T-helper 1 cell treated with Interleukin-12 subunit alpha and Interleukin-12 subunit beta and Interleukin-4 antibody, amounts not matched to agents 30 ng/mL and 1 ng/mL, for 36 hours (primary cell): ENCODE results near the gene ZDHHC11B. TPM values are rescaled to one million over a fixed set of nuclear protein-coding genes. Genes with fewer than 3 reads are reported as not detected.

Experiments
- intact Hi-C: fragments of 100-400 bp; cut with micrococcal nuclease; formaldehyde crosslinking; loops from one replicate; pipeline ENCODE4 v1.15.1; 2024
- total RNA-seq: library from RNA; stranded (reverse); gene quantifications from 2 replicates; pipeline ENCODE4 v1.2.3, GENCODE V29; 2022

ZDHHC11B gene
- total RNA-seq, 1 donor from 2014 or later = not detected

DNA sequence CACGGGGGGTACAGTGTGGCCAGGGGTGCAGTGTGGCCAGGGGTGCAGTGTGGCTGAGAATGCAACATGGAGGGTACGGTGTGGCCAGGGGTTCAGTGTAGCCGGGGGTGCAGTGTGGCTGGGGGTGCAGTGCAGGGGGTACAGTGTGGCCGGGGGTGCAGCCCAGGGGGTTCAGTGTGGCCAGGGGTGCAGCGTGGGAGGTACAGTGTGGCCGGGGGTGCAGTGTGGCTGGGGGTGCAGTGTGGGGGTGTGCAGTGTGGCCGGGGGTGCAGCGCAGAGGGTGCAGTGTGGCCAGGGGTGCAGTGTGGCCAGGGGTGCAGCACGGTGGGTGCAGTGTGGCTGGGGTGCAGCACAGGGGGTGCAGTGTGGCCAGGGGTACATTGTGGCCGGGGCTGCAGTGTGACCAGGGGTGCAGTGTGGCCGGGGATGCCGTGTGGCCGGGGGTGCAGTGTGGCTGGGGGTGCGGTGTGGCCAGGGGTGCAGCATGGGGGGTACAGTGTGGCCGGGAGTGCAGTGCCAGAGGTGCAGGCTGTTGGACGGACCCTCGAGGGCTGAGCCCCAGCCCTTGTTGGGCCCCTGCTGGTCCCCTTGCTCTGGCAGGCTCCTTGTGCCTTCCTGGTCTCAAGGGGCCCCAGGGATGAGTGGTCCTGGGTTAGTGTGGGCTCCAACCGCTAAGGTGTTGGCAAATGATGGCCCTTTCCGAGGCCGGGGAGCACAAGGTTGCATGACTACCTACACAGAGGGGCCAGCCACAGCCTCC lies 109.2 kb downstream of the ZDHHC11B start:
- intact Hi-C loops = no loop called here

DNA sequence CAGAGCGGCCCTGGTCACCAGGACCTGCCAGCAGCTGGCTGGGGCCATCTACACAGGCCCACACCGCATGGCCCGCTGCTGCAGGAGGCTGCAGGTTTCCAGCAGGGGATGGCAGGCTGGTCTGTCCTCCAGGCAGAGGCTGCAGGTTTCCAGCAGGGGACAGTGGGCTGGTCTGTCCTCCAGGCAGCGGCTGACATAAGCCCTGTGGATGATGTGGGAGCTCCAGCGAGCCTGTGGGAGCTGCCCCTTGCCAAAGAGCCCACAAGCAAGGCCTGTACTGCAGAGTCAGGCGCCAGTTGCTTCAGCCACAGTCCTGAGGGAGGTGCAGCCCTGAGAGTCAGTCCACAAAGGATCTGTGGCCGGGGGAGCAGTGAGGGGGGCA lies 109.9 kb downstream of the ZDHHC11B start:
- intact Hi-C loops = no loop called here

DNA sequence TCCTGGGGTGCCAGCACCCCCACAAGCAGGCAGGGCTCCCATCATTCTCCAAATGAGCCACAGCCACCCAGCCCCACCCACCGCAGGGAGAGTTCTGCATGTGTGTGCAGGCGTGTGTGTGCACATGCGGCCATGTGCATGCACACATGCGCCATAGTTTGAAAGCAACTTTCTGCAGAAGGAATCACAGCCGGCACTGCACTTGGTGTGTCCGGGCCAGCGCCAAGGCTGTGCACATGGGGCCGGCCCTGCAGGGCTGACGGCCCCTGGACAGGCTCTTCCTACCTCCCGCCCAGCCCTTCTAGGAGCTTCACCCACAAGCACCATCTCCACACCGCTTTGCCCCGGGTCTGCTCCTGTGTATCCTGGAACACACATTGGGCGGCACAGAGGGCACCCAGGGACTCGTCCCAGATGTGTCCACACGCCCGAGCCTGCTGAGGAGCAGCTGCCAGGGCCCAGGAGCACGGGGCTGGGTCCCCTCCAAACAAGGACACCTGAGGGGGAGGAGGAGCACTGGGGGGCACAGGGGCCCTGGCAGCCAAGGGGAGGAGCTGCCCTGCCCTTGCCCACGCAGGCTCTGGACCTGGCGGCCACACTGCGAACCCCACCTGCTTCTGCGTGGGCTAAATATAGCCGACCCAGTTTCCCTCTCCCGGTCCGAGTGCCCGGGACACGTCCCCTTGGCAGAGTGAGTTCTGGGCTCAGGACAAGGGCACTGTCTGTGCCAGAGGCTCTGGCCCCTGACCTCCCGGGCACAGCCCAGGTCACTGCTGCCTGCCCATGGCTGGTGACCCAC lies 110.5 kb downstream of the ZDHHC11B start:
- intact Hi-C loops = no loop called here

DNA sequence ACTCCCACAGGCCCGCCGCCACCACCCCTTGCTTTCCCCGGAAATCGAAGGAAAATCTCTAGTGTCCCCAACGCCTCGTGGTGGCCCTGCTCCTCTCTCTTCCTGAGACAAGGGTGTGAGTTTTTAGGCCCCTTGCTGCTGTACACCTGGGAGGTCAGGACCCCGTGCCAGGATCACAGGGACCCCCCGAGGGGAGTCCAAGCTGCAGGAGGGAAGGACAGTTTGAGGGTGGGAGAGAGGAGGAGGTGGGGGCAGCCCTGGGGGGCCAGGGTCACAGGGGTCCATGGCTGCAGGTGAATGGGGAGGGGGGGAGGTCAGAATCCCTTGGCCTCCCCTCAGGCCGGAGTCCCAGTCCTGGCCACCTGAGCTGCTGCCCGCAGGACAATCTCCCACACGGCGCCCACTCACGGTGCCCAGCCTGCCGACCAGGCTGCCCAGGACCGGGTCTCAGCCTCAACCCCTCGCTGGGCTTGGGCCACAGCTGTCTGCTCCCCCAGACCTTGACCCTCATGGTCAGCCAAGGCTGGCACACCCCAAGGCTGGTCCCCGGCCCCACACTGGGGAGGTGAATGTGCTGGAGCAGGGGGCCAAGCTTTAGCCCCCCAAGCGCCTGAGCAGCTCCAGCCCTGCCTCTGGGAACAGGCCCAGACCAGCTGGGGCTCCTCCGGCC lies 111.2 kb downstream of the ZDHHC11B start:
- intact Hi-C loops = no loop called here

DNA sequence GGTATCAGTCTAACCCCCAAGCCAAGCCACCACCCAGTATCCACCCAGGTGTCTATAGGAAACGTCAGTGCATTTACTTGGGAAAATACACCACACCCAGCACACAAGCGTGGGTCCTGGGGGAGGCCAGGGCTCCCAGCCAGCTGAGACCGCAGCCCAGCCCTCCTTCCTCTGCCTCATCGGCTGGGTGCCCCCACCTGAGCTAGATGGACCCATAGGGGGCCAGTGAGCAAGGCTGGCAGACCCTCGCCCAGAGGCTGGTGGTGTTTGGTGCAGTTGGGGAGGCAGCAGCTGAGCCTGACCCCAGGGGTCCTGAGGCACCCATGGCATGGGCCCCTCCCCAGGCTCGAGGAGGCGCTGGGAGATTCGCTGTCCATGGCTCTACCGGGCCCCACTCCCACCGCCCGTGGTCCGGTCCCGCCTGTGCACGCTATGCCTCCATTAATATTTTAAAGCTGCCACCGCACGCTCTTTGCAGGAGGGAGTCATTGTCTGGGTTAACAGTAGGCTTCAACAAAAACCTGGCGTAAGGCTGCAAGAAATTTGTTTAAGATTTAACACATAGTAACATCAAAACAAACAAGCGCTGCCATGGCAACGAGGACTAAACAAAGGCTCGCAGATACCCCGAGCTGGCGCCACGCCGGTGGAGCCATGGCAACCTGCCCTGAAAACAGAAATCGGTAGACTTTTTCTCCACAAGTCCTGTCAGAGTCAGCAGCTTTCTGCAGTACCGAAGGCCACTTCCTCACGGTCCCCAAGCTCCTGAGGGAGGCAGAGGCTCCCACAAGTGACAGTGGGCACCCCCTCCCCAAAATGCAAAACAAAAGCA lies 112.0 kb downstream of the ZDHHC11B start:
- intact Hi-C loops = no loop called here

DNA sequence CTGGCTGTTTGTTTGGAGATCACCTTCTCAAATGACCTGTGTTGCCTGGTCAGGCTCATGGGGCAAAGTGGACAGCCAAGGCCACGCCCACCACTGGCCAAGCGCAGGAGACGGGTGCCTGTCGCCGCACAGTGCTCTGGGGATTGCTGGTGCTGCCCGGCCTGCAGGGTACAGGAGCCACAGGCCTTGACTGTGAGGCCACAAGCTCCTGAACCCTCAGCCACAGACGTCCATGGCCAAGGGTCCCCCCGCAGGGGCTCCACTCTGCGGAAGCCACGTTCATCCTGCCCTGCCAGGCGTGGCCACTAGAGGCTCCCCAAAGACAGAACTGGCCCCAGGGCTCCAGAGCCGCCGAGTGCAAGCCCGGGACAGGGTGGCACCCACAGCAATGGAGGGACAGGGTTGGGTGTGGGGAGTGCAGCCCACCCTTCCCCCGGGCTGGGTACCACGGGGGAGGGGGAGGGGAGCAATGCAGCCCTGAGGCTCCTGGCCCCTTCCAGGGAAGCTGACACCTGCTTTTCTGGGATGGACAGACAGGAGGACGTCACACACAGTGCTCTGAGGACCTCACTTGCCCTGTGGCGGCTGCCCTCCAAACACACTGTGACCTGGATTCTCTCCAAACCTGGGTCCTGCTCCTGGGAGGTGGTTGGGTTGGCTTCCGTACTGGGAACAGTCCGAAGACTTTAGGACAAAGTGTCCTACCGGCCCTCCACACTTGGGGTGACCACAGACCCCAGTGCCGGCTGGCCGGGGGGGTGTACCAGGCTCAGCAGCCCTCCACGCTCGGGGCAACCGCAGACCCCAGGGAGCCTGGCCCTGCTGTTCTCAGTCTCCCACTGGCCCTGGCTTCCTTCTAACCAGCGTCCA lies 112.8 kb downstream of the ZDHHC11B start:
- intact Hi-C loops = loop anchor here (2.0 kb wide), 1 partner anchor 231 kb away; no protein-coding TSS in a partner anchor

DNA sequence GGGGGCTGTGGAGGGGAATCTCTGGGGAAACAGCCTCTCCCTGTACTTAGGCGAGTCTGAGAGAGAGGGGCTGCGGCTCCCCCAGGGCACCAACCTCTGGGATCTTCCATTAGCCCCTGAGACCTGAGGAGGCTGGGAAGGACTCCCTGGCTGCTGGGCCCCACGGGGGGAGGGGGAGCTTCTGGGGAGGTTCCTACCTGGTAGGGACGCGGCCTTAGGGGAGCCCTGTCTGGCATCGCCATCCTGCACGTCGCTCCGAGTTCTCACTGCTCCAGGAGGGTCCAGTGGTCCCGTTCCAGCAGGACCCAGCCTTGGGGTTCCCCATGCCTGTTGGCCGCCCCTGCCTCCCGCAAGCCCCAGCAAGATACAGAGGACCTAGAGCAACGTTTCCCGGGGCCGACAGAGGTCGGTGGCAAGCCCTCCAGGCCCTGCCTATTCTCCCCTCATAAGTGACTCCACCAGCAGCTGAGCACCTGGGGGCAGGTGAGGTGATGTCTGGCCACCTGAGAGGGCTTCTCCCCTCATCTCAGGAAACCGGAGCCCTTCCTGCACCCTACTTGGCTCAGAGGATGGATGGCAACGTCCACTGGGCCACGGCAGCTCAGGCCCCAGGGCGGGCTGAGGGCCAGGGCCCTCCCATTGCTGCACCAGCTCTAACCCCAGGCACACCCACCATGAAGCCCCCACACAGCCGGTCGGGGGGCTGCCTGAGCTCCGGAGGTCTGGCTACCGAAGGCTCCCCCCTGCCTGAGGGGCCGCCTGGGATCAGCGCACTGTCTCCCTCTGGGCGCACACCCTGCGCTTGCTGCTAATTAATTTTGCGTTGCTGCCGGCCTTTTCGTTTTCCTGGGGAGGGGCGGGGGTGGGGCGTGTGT lies 113.9 kb downstream of the ZDHHC11B start:
- intact Hi-C loops = loop anchor here (2.0 kb wide), 1 partner anchor 232 kb away; no protein-coding TSS in a partner anchor

DNA sequence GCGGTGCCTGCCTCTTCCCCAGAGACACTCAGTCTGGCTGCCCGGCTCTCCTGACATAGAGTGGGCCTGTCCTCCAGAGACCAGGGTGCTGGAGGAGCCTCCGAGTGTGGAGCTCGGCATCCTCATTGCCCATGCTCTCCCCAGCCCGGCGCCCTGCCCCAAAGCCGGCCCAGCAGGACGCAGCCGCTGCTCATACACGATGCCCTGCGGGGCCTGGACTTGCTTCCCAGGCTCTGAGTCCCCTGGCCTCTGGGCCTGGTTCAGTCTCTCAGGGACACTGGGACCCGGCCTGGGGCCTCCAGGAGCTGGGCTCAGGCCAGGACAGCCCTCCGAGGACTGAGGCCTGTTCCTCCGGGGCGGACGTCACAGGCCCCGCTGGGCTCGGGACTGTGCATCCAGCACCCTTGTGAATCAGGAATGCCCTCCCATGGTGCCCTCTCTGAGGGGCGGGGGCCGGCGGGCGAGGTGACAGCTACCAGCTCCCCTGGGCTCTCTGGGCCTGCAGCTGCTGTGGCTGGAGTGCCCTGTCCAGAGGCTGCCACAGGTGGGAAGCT lies 114.6 kb downstream of the ZDHHC11B start:
- intact Hi-C loops = loop anchor here (2.0 kb wide), 1 partner anchor 233 kb away; no protein-coding TSS in a partner anchor

DNA sequence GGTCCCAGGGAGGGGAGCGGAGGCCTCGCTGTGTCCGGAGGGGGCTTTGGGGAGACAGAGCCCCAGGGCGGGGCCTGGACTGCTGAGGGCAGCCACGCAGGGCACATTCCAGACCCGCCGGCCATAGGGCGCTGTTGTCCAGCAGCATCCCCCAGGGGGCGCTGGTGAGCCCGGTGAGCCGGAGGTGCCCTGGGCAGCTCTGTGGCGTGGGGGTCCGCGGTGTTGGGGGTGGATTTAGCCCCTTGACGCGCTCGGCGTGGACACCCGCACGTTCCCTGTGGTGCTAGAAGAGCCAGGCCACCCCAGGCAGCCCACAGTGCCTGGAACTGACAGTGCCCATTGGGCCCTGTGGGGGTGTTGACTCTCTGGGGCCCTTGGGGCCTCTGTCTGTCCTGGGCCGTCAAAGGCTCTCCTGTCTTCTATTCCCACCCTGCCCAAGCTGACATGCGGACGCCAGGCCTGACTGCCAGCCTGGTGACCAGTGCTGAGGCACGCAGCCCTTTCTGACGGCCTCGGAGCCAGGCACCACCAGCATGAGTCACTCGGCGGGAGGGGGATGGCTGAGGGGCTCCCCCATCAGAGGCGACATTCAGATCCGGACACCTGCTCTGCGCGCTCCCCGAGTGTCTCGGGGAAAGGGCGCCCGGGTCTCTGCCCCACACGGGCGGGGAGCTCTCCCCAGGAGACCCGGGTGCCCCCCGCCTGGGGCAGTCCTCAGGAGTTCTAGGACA lies 115.3 kb downstream of the ZDHHC11B start:
- intact Hi-C loops = no loop called here

DNA sequence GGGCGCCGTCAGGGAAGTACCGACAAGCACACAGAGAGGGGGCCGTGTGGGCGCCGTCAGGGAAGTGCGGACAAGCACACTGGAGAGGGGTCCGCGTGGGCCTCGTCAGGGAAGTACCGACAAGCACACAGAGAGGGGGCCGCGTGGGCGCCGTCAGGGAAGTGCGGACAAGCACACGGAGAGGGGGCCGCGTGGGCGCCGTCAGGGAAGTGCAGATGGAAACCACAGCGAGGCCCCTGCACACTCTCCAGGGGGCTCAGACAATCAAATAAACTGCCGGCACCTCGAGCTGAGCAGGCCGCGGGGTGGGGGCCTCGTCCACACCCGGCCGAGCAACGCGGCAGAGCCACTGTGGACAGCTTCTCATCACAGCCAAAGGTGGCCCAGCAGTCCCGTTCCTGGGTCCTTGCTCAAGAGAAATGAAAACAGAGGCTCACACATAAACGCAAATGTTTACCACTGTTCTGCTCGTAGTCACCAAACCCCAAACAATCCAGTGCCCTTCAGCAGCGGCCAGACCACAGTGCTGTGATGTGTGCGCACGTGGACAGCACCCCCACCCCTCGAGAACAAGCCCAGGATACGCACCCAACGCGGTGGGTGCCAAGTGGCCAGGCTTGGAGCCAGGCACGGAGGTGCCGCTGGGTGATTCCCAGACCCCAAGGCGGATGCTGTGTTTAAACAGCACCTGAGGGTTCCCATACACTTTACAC lies 116.1 kb downstream of the ZDHHC11B start:
- intact Hi-C loops = no loop called here

DNA sequence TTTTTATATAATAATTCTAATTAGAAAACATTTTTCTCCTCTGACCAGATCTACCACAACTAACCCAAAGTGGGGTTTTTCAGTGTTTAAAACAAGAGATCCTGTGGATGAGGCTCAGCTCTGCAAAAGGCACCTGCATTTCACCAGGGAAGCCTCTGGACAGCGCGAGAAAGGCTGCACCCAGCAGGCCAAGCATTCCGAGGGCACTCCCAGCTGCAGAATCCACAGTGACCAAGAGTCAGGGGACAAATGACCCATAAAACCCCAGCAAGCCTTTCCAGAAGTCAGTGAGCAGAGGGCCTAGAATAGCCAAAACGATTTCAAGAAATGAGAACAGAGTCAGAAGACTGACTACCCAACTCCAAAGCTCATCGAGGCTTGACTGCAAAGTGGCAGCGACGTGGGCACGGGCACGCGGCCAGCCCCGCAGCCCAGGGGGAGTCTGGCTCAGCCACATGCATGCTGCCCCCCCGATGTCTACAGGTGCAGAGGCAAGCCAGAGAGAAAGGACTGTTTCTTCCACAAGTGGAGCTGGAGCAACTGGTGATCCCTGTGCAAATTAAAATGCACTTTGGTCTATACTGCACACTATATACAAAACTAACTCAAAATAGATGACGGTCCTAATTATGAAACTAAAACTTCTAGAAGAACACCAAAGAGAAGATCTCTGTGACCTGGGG lies 117.6 kb downstream of the ZDHHC11B start:
- intact Hi-C loops = no loop called here

DNA sequence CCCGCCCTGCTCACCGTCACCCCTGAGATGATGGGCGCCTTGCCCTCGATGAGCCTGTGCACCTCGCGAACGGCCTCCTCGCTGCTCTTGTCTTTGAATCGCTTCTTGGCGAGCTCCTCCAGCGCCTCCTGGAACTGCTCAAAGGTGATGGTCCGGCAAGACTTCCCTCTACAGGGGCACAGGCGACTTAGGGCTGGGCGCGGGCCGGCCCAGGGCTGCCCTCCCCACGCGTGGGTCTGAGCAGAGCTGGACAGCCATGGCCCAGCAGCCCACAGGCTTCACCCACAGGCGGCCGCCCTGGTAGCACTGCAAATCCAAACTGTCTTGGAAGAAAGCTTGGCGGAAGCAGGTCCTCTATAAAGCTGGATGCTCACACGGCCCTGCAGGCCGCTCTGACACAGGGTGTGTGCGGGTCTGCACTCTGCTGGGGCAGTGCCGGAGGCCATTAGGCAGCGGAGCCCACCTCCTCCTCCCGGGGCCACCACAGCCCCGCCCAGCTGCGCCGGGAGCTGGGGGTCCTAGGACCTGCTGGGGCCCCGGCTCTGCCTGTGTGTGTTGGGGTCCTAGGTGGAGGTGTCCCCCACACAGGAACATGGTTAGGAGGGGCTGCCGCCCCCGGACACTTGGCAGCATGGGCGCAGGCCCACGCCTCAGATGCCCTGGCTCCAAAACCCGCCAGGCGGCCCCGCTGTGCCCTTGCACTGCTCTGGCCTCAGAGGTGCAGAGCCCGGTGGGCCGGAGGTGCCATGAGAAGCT lies 118.4 kb downstream of the ZDHHC11B start:
- intact Hi-C loops = no loop called here

DNA sequence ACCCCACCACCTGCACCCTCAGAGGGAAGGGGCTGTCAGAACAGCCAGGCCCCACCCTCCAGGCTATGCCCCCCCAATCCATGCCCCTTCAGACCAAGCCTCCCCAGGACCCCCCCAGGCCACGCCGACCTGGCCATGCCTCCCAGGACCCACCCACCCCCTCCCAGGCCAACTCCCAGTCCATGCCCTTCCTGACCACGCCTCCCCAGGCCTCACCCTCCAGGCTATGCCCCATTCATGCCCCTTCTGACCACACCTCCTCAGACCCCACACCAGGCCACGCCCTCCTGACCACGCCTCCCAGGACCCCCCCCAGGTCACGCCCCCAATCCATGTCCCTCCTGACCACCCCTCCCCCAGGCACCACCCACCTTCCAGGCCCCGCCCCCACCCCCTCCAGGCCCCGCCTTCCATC lies 119.0 kb downstream of the ZDHHC11B start:
- intact Hi-C loops = no loop called here

DNA sequence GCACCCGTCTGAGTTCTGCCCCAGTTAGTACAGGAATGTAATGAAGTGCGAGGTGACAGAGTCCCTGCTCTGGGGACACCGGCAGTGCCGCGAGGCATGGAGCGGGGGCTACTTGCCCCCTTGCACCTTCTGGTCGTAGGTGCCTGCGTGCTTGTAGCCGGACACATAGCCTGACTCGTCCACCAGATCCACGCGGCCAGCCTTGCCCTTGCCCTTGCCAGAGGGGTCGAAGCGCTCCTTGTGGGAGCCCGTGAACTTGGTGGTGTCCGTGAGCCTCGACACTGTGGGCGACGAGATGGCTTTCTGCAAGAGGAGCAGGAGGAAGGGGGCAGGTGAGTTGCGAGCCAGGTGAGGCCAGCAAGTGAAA lies 119.6 kb downstream of the ZDHHC11B start:
- intact Hi-C loops = no loop called here

DNA sequence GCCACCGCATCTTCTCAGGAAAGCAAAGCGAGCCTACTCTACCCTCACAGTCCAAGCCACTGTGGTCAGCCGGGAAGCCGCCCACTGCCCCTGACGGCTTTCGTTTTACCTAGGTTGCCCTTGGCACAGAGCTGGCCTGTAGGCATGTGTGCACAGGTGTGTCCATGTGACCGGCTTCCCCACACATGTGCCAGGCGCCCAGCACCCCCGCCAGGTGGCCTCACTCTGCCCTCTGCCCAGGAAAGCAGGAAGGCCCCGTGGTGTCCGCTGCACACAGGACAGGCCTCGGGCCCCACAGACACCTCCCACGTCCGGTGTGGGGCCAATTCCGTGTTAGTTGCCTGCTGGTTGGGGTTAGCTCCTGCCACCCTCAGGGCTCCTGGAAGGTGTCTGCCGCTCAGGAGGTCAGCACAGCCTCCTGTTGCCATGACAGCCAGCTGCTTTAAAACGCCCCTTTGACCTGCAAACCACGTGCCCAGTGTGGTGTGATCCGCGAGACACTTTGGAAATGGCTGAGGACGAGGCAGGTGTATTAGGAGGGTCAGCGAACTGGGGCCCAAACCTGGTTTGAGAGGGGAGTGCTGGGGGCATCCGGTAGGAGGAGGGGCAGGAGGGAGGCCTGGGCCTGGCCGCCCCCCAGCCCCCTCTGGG lies 120.1 kb downstream of the ZDHHC11B start:
- intact Hi-C loops = no loop called here
